ENCODE results near the gene C4orf51.
"Not testable (repeated sequence)": the region's sequence is repeated elsewhere in the genome, so short reads cannot be mapped to it uniquely, and the experiment has no call there.

C4orf51 gene

DNA sequence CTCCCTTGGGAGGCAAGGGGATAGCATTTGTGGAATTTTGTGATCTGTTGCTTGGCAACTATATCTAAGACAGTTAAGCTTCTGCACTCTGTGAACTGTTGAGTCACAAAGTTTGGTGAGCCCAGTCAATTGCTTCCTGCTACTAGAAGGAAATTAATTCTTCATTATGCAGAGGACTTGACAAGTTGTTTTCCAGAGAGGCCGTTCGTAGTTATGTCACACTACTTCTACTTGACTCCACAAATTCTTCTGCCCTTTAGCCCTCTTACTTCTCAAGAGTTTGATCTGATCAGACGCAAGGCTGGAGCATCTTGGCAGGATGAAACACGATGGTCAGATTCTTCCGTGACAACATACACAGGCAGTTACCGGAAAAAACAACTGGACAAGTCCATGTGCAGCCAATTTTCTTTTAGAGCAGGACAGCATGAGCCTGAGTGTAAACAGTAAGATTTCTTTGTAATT lies at the start of gene C4orf51:
Gene C4orf51 (plus strand): TSS at position 156 of the 465 bp plus-strand sequence. CDS start 58 bp downstream, at position 214.
- DNase-seq (ENCODE audit: low spot score) = no peak

DNA sequence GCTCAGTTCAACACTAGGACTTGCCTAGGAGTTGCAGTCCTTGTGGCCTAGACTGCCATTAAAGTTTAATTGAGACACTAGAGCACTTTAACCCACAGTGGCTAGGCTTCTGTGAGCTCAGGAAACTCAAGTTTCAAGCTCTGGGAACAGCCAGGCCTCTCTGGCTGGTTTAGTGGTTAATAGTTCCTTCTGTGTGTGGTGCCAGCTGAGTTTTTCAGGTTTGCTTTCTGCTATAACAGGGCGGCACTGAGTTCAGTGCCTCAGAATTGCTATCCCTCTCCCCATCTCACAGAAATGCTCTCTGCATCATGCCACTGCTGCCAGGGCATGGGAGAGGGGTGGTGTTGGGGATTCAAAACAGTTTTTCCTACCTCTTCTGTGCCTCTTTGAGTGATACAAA lies 44.8 kb upstream of the C4orf51 start:
- no peak for DNase-seq (ENCODE audit: low spot score)

DNA sequence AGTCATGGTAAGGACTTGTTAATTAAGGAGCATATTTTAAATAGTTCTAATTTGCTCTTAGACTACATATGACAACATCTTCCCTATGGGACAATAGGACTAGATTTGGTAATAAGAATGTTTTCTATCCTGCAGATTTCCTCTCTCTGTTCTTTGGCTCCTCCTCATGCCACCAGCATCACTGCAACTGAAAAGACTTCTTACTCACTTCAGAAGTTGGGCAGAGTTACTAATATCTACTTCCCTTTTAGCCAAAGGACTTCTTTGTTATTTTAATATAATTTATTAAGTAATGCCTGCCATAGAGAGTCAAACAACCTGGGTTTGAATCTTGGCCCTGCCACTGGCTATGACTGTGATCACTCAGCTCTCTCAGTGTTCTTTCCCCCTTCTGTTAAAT lies 44.3 kb upstream of the C4orf51 start:
- DNase-seq (ENCODE audit: low spot score) = no peak

DNA sequence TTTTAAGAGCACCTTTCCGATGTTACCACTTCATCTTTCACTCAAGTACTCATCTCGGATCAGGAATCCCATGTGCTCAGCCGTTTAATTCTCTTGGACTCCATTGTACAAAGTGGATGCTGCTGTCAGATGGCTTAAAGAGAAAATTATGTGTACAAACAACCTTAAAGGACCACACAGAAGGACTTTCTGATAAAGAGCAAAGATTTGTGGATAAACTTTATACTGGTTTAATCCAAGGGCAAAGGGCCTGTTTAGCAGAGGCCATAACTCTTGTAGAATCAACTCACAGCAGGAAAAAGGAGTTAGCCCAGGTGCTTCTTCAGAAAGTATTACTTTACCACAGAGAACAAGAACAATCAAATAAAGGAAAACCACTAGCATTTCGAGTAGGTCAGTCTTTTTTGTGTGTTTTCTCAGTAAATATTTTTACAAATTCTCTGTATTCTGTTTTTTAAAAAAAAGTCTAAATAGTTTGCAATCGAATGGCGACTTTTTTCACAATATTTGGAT lies 40.7 kb upstream of the C4orf51 start:
- DNase-seq (ENCODE audit: low spot score) = no peak

DNA sequence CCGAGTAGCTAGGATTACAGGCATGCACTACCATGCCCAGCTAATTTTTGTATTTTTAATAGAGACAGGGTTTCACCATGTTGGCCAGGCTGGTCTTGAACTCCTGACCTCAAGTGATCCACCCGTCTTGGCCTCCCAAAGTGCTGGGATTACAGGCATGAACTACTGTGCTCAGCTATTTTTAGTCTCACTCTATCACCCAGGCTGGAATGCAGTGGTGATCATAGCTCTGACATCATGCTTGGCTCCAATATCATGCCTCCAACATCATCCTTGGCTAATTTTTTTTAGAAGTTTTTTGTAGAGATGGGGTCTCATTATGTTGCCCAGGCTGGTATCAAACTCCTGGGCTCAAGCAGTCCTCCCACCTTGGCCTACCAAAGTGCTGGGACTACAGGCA lies 39.7 kb upstream of the C4orf51 start:
- DNase-seq (ENCODE audit: low spot score) = not testable (repeated sequence)

DNA sequence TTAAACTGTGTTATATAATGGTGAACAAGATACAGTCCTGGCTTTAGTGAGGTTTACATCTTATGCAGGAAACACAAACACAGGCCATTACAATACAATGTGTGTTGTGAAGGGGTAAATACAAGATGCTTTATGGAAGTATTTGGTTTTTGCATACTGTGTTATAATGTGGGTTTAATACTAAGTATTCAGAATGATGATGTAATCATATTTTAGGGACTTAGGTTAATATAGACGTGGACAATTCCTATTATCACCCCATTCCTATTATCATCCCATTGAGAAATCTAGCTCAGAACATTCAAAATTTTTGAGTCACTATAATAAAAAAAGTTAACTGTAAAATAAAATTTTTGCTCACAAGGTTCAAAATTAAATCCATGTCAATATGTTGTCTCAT lies 36.7 kb upstream of the C4orf51 start:
- no peak for DNase-seq (ENCODE audit: low spot score)

DNA sequence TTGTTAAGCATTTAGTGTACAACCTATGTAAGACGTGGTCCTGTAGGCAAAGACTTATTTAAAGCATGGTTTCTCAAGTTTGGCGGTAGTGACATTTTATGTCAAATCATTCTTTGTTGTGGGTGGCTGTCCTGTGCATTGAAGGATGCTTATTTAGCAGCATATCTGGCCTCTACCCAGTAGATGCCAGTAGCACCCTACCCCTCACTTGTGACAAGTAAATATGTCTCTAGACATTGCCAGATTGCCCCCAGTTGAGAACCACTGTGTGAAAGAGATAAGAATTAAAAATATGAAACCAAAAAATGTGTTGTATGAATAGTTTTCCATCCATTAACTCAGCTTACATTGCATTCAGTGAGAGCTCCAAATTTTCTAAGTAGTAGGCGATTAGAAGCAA lies 35.2 kb upstream of the C4orf51 start:
- DNase-seq (ENCODE audit: low spot score) = no peak

DNA sequence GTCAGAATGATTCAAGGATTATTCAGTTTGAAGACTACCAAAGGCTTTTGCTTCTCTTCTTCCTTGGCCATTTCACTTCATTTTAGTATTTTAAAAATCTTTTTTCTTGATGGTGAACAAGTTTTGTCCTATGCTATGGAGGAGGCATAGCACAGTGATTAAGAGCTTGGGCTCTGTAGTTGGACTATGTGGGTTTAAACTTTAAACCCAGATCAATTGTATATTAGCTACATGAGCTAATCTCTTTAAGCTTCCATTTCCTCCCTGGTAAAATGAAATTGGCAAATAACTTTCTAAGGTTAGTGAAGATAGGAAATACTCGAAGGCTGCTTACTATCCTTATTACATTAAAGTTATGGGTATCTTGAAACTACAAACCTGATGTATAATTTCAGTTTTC lies 23.8 kb upstream of the C4orf51 start:
- no peak for DNase-seq (ENCODE audit: low spot score)

DNA sequence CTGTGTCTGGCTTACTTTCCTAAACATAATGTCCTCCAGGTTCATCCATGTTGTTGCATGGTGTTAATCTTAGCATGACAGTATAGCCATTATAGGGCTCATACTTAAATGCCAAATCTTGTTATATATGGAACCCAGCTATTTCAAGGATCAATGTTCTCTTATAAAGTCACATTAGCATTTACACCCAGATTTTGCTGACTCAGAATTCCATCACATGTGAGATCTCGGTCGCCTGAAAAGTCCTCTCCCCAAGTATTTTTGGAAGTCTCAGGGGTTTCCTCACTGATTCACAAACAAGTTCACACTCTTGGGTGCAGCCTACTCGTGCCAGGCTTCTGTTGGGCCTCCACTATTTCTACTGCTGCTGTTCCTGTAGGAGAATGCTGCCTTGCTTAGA lies 19.9 kb upstream of the C4orf51 start:
- no peak for DNase-seq (ENCODE audit: low spot score)

DNA sequence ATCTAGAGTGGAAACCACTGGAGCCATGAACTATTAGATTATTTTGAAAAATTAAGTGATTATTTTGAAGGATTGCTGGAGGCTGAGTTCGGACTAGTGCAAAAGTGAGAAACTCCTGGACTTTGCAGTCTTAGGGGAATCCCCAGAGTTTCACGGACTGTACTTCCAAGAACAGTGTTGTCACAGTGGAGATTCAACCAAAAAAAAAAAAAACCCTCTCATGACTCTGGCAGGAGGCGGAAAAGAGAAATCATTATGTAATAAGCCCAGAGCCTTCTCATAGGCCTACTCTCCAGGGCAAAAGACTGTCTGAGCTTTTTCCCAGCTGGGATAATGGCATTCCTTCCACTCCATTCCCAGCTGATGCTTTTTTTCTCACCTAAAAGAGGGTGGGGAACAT lies 16.8 kb upstream of the C4orf51 start:
- no peak for DNase-seq (ENCODE audit: low spot score)

DNA sequence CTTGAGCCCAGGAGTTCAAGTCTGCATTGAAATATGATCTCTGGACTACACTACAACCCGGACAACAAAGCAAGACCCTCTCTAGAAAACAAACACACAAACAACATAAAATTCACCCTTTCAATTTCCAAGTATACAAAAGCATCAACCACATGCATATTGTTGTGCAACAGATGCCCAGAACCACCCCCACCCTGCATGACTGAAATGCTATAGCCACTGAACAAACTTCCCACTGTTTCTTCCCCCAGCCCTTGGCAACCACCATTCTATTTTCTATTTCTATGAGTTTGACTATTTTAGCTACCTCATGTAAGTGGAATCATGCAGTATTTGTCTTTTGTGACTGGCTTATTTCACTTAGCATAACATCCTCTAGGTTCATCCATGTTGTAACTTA lies 14.2 kb upstream of the C4orf51 start:
- no peak for DNase-seq (ENCODE audit: low spot score)

DNA sequence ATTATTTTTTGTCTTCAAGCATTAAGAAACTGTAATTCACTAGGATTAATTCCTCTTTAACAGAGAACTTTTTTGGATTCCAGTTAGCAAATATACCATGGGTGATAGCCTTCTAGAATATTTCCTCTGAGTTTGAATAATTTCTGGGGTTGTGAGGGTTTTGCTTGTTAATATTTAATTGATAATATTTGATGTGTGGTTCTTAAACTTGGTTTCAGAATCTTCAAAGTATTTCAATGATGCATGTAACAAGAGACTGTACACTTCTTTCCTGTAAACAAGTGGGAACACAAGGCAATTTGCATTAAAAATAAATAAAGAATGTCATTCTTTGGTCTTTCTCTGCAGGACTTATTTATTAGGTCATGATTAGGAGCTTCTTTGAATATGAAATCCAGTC lies 9.5 kb upstream of the C4orf51 start:
- DNase-seq (ENCODE audit: low spot score) = no peak

DNA sequence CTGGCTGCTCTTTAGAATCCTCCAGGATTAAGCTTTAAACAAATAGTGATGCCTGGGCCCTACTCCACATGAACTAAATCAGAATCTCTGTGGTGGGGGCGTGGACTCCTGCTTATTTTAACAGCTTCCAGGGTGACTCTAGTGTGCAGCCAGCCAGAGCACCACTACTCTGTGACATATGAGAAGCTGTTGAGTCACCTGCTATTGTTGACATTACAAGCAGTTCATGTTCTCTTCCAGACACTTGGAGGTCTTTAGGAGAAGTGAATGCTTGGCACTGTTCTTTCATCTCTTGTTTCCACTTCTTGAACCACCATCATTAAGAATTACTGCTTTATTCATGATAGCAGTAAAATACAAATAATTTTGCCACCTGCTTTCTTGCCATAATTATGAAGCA lies 426 bp upstream of the C4orf51 start:
- DNase-seq (ENCODE audit: low spot score) = no peak

DNA sequence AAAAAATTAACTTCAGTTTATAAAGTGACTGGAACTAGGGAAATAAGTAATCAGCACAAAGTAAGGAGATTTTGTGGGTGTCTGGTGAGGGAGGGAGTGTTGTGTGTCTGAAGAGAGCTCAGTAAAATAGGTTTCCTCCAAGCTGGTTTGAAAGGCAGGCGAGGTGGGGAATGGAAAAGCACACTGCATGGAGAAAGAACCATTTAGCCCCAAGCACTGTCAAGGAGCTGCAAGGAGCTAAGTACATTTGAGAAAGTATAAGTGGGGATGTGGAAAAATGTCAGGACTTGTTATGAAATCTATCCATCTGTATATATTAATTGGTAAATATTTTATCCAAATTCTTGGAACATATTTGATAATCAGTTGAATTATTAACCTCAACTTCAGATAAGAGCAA lies 956 bp downstream of the C4orf51 start:
- no peak for DNase-seq (ENCODE audit: low spot score)

DNA sequence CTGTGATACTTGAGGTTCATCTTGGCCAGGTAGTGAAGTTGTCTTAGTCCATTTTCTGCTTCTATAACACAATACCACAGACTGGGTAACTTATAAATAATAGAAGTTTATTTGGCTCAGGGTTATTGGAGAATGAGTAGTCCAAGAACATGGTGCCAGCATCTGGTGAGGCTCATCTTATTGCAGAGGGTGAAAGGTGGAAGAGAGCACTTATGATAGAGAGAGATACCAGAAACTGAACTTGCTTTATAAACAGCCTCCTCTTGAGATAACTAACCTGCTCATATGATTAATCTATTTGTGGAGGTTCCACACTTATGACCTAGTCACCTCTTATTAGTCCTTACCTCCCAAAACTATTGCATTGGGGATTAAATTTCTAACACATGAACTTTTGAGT lies 1.6 kb downstream of the C4orf51 start:
- no peak for DNase-seq (ENCODE audit: low spot score)

DNA sequence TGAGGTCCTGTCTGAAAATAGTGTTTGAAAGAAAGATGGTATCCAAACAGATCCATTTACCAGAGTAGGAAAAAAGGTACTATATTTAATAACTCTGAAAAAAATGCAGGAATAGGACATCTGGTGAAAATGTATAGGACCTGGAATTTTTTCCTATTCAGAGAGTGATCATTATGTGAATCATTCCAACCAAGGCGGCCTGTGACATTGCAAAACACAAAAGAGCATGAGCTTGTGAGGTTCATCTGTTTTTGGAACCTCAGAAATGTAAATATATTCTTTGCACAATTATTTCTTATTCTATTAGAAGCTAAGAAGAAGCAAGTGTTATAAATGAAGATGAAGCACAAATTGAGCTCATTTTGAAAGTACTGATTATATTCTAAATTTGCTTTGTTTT lies 2.0 kb downstream of the C4orf51 start:
- no peak for DNase-seq (ENCODE audit: low spot score)

DNA sequence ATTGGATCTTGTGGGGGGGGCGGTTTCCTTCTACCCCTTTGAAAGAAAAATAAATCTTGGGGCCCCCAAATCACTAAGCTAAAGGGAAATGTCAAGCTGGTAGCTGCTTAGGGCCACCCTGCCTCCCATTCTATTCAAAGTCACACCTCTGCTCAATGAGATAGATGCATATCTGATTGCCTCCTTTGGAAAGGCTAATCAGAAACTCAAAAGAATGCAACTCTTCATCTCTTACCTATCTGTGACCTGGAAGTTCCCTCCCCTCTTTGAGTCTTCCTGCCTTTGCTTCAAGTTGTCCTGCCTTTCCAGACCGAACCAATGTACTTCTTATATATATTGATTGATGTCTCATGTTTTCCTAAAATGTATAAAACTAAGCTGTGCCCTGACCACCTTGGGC lies 7.0 kb downstream of the C4orf51 start:
- DNase-seq (ENCODE audit: low spot score) = no peak

DNA sequence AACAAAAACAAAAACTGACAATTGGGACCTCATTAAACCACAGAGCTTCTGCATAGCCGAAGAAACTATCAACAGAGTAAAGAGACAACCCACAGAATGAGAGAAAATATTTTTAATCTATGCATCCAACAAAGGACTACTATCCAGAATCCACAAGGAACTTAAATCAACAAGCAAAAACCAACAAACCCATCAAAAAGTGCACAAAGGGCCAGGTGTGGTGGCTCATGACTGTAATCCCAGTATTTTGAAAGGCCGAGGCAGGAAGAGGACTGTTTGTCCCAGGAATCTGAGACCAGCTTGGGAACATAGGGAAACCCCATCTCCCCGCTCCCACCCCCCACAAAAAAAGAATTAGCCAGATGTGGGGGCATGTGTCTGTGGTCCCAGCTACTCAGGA lies 10.7 kb downstream of the C4orf51 start:
- no peak for DNase-seq (ENCODE audit: low spot score)

DNA sequence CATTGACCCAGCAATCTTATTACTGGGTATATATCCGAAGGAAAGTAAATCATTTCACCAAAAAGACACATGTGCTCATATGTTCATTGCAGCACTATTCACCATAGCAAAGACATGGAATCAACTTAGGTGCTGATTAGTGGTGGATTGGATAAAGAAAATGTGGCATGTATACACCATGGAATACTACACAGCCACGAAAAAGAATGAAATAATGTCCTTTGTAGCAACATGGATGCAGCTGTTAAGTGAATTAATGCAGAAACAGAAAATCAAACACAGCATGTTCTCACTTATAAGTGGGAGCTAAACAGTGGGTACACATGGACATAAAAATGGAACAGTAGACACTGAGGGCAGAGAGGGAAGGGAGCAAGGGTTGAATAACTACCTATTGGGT lies 11.5 kb downstream of the C4orf51 start:
- DNase-seq (ENCODE audit: low spot score) = not testable (repeated sequence)

DNA sequence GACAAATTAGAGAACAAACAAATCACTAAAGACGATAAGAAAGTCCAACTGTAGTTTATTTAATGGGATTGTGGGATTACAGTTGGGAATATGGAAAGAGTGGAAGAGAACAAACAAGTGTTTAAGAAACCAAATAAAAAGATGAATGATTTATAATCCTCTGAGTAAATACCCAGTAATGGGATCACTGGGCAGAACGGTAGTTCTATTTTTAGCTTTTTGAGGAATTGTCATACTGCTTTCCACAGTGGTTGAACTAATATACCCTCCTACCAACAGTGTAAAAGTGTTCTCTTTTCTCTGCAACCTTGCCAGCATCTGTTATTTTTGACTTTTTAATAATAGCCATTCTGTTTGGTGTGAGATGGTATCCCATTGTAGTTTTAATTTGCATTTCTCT lies 15.0 kb downstream of the C4orf51 start:
- DNase-seq (ENCODE audit: low spot score) = no peak

DNA sequence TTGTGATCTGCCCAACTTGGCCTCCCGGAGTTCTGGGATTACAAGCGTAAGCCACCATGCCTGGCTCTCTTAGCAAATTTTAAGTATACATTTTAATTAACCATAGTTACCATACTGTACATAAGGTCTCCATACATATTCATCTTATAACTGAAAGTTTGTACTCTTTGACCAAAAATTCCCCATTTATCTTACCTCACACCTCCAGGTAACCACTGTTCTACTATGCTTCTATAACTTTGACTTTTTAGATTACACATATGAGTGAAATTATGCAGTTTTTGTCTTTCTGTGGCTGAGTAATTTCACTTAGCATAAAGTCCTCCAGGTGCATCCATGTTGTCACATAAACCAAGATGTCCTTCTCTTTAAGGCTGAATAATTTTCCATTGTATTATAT lies 17.4 kb downstream of the C4orf51 start:
- DNase-seq (ENCODE audit: low spot score) = no peak

DNA sequence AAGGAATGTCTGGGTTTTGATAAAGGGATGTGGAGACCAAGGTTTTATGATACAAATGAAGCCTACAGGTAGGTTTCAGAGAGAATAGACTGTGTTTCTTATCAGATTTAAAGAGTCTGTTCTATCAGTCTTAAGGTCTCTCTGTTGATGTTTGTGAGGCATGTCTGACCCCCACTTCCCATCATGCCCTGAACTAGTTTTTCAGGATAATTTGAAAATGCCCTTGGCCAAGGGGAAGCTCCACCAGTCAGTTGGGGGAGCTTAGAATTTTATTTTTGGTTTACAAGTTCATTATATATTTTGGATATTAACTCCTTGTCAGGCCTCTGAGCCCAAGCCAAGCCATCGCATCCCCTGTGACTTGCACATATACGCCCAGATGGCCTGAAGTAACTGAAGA lies 18.6 kb downstream of the C4orf51 start:
- no peak for DNase-seq (ENCODE audit: low spot score)

DNA sequence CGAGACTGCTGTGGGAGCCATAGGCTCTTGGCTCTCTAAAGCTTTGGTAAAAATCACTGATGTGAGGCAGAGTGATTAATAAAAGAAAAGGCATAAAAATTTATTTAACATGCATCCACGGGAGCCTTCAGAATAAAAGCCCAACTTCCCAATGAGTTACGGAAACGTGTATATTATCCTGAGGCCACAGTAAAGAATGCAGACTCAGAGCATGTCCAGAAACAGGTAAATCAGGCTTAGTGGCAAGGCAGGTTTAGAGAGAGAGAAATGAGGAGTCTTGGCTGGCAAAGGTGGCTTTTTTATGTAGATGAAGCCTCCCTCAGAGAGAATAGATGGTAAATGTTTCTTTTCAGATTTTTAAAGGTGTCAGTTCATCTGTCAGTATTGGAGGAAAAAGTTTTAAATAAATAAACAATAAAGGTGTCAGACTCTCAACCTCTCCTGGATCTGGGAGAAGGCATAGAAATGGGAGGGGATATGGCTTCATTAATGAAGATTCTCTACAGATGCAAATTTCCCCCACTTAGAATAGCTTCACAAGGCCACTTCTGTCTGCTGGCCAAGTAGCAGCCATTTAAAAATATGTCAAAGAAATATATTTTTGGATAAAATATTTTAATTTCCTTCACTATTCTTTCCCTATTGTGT lies 24.0 kb downstream of the C4orf51 start:
- no peak for DNase-seq (ENCODE audit: low spot score)

DNA sequence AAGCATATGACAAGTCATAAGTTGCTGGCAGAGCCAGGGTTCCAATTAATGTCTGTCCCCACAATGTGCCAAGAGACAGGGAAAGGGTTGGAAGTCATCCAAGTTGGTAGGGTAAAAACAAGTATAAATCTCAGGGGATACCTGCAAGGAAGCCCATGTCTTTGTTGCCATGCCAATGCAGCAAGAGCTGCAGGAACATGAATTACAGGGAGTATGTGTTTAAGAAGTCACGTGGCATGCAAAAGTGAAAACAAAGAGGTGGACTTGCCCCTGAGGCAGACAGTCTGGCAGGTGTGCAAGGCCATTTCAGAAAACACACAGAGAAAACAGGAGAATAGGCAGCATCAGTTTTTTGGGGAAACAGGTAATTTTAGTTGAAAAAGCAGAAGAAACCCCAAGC lies 29.4 kb downstream of the C4orf51 start:
- DNase-seq (ENCODE audit: low spot score) = no peak

Data from NAMALWA (cell line).